Tibial artery (tissue), 4 donors: Measurements from ENCODE around the gene UPK1A.

Experiments
- DNase-seq, 2 donors: peaks; one replicate each; pipeline ENCODE4 v3.0.0-alpha.2; 2019
- H3K27ac ChIP-seq, 2 donors: fragments of 200-600 bp; sonication (generic) in 1 of 2; 1 replicate in 1 of 2; 2 replicates in 1 of 2; pipeline ENCODE4 v1.5.1; 2018 to 2019; ENCODE audit warnings: mild to moderate bottlenecking in 1 of 2
- H3K27me3 ChIP-seq, 2 donors: fragments of 200-600 bp; sonication (generic) in 1 of 2; one replicate each; pipeline versions ENCODE4 v1.5.1 to v1.6.0; 2016 to 2019
- H3K36me3 ChIP-seq, 3 donors: fragments of 200-600 bp; sonication (generic) in 2 of 3; one replicate each; pipeline ENCODE4 v1.5.1; 2016 to 2019; ENCODE audit warnings: mild to moderate bottlenecking in 2 of 3
- H3K4me1 ChIP-seq, 4 donors: fragments of 200-600 bp; sonication (generic) in 2 of 4; 1 replicate in 3 of 4; 2 replicates in 1 of 4; pipeline ENCODE4 v1.5.1; 2016 to 2019
- H3K4me3 ChIP-seq, 2 donors: fragments of 200-600 bp; sonication (generic) in 1 of 2; 1 replicate in 1 of 2; 2 replicates in 1 of 2; pipeline ENCODE4 v1.5.1; 2018 to 2019; ENCODE audit warnings: mild to moderate bottlenecking in 2 of 2
- H3K9me3 ChIP-seq, 3 donors: fragments of 200-600 bp; sonication (generic) in 1 of 3; one replicate each; pipeline ENCODE4 v1.5.1; 2016 to 2019
- intact Hi-C: fragments of 100-400 bp; cut with DNase I; formaldehyde crosslinking; loops from one replicate; pipeline ENCODE4 v1.15.0; 2023; ENCODE audit warnings: low total_unique reads
- TF ChIP-seq, protein P1 (sequence below), 2 experiments: fragments of 200-600 bp in 1 of 2; fragments of 450-650 bp in 1 of 2; IDR thresholded peaks; one replicate each; pipeline ENCODE4 v1.5.1; 2017 to 2019; ENCODE audit warnings: antibody characterized with exemption in 2 of 2, mild to moderate bottlenecking in 1 of 2, moderate library complexity in 1 of 2

The UPK1A gene

DNA sequence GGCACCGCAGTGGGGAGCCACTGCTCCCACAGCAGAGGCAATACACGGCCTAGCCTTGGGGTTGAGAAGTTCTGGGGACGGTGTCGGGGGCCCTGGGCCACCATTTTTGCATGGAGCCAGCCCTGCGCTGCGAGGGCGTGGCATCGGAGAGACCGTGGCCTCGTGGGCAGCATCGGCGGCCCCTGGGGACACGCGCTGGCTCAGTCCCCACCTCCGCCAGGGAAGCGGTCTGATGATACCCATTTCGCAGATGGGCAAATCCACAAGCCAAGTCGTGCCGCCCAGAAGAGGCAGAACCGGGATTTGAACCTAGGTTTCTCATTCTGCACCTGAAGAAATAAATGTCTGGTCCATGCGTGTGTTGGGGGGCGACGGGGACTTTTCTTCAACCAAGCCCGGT, 1.2 kb upstream of the UPK1A start:
- H3K4me1 ChIP-seq, result no peaks in the 10 kb centered on the region
- H3K27ac ChIP-seq, result no peak overlapping the region
- H3K4me3 ChIP-seq, result no peak overlapping the region
- no peaks in the 10 kb centered on the region for H3K27me3 ChIP-seq
- peaks cover 25 to 42% (median 27%) of the 10 kb centered on the region in 3 donors for H3K36me3 ChIP-seq
- TF ChIP-seq, protein P1, sequence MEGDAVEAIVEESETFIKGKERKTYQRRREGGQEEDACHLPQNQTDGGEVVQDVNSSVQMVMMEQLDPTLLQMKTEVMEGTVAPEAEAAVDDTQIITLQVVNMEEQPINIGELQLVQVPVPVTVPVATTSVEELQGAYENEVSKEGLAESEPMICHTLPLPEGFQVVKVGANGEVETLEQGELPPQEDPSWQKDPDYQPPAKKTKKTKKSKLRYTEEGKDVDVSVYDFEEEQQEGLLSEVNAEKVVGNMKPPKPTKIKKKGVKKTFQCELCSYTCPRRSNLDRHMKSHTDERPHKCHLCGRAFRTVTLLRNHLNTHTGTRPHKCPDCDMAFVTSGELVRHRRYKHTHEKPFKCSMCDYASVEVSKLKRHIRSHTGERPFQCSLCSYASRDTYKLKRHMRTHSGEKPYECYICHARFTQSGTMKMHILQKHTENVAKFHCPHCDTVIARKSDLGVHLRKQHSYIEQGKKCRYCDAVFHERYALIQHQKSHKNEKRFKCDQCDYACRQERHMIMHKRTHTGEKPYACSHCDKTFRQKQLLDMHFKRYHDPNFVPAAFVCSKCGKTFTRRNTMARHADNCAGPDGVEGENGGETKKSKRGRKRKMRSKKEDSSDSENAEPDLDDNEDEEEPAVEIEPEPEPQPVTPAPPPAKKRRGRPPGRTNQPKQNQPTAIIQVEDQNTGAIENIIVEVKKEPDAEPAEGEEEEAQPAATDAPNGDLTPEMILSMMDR (IDR thresholded peaks at IDR 0.05), result no peak
- intact Hi-C loops, result no loop called here
- H3K9me3 ChIP-seq, result no peaks in the 10 kb centered on the region
- DNase-seq, result no peak

DNA sequence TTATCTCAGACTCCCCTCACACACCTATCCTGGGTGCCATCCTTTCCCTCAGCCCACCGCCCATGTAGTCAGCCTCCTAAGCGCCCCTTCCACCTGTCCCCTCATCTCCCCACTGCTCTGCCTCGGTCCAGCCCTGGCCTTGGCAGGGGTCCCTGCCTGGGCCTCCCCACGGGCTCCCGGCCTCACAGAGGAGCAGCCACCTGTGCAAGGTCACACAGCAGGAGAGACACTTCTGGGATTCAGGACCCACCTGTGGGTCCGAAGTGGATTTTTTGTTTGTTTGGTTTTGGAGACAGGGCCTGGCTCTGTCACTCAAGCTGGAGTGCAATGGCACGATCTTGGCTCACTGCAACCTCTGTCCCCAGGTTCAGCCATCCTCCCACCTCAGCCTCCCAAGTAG, 713 bp upstream of the UPK1A start:
- TF ChIP-seq, protein P1 (IDR thresholded peaks at IDR 0.05), result no peak
- no peaks in the 10 kb centered on the region for H3K4me1 ChIP-seq
- H3K27ac ChIP-seq, result no peak overlapping the region
- no peak overlapping the region for H3K4me3 ChIP-seq
- intact Hi-C loops, result no loop called here
- no peaks in the 10 kb centered on the region for H3K9me3 ChIP-seq
- DNase-seq, result no peak
- peaks cover 20 to 37% (median 23%) of the 10 kb centered on the region in 3 donors for H3K36me3 ChIP-seq
- no peaks in the 10 kb centered on the region for H3K27me3 ChIP-seq

DNA sequence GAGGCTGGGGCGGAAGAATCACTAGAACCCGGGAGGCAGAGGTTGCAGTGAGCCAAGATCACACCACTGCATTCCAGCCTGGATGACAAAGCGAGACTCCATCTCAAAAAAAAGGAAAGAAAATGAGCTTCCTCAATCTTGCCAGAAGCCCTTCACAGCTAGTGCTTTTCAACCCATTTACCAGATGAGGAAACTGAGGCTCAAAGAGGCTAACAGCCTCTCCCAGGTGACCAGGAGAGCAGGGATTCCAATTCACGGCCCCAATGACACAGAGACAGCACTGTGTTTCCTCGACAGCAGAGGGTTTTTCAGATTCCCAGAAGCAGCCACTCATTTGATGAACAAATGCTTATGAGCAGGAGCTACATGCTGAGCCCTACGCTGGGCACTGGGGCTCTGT, 3.2 kb downstream of the UPK1A start:
- no peak for DNase-seq
- Histone ChIP-seq H3K36me3 (peaks cover 0 to 12% (median 0%) of the 10 kb centered on the region in 3 donors), H3K27me3 (peaks cover 0 to 26% of the 10 kb centered on the region in 2 donors), H3K9me3 (no peaks in the 10 kb centered on the region), H3K4me1 (peaks cover 0 to 7% (median 3%) of the 10 kb centered on the region in 4 donors), H3K4me3 (no peak overlapping the region), H3K27ac (no peak overlapping the region)
- TF ChIP-seq, protein P1 (IDR thresholded peaks at IDR 0.05), result no peak
- intact Hi-C loops, result no loop called here

DNA sequence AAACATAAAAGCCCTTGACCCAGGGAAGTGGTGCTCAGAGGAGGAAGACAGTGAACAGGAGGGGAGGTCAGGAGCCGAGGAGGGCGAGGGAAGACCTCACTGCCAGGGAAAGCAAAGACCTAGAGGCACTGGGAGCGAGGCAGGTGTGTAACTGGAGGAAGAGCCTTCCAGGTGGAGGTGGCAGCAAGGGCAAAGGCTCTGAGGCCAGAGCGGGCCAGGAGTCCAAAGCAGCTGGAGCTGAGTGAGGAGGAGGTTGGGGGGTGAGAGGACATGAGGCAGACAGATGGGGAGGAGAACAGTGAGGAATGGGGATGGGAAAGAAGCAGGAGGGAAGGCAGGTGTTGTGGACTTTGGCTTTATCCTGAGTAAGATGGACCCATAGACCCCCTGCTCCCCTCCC, 3.7 kb downstream of the UPK1A start:
- Histone ChIP-seq H3K4me3 (no peak overlapping the region), H3K36me3 (peaks cover 0 to 8% (median 0%) of the 10 kb centered on the region in 3 donors), H3K4me1 (peaks cover 0 to 7% (median 3%) of the 10 kb centered on the region in 4 donors), H3K27ac (no peak overlapping the region), H3K27me3 (peaks cover 0 to 28% of the 10 kb centered on the region in 2 donors), H3K9me3 (no peaks in the 10 kb centered on the region)
- intact Hi-C loops, result no loop called here
- no peak for DNase-seq
- TF ChIP-seq, protein P1 (IDR thresholded peaks at IDR 0.05), result no peak

DNA sequence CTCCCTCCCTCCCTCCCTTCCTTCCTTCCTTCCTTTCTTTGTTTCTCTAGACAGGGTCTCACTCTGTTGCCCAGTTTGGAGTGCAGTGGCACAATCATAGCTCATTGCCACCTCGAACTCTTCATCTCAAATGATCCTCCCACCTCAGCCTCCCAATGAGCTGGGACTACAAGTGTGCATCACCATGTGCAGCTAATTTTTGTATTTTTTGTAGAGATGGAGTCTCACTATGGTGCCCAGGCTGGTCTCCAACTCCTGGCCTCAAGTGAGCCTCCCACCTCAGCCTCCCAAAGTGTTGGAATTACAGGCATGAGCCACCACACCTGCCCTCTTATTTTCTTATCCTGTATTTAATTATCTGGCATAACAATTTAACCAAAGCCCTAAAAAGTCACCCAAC, 4.4 kb downstream of the UPK1A start:
- Histone ChIP-seq H3K9me3 (no peaks in the 10 kb centered on the region), H3K36me3 (peaks cover 0 to 1% (median 0%) of the 10 kb centered on the region in 3 donors), H3K27ac (no peak overlapping the region), H3K27me3 (peaks cover 0 to 29% of the 10 kb centered on the region in 2 donors), H3K4me1 (peaks cover 0 to 7% (median 3%) of the 10 kb centered on the region in 4 donors), H3K4me3 (no peak overlapping the region)
- TF ChIP-seq, protein P1 (IDR thresholded peaks at IDR 0.05), result no peak
- intact Hi-C loops, result no loop called here
- DNase-seq, result no peak

DNA sequence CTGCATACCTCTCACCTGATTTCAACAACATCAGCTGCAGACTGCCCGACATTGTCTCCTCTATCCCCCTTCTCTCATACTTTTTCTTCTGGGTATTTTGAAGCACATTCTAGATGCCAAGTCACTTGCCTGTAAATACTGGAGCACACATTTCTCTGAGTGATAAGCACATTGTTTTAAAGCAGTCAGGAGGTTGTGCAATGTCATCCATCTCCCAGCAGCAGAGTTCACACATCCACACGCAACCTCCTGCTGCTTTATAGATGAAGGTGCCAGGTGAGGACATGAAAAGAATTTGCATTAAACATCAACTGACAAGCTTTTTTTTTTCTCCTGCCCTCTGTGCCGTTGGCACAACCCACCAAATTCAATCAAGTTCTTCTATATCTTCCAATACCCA, 5.5 kb downstream of the UPK1A start:
- intact Hi-C loops, result no loop called here
- Histone ChIP-seq H3K4me3 (no peak overlapping the region), H3K36me3 (no peaks in the 10 kb centered on the region), H3K4me1 (peaks cover 0 to 7% (median 3%) of the 10 kb centered on the region in 4 donors), H3K9me3 (no peaks in the 10 kb centered on the region), H3K27me3 (peaks cover 0 to 39% of the 10 kb centered on the region in 2 donors), H3K27ac (no peak overlapping the region)
- no peak for DNase-seq
- TF ChIP-seq, protein P1 (IDR thresholded peaks at IDR 0.05), result no peak
